ENCODE results near the gene MACIR. TPM values are rescaled to one million over a fixed set of nuclear protein-coding genes. Genes with fewer than 3 reads are reported as not detected.

MACIR gene
- total and polyA plus RNA-seq, 3 donors from 2014 or later, result 12.8 to 21.6 (median 18.4) TPM

GRCh38 chr5:103327893-103328292, 69.3 kb downstream of the MACIR start:
- H3K36me3 ChIP-seq (ENCODE audit: low read depth, missing control alignments), result no peaks in the 10 kb centered on the region
- no peak for DNase-seq
- H3K27me3 ChIP-seq, result no peaks in the 10 kb centered on the region
- H3K9me3 ChIP-seq, result no peaks in the 10 kb centered on the region
- no peaks in the 10 kb centered on the region for H3K4me1 ChIP-seq
- intact Hi-C loops (cut with DNase I; ENCODE audit: low total_unique reads), result no loop called here
- no peak for TF ChIP-seq POLR2A (IDR thresholded peaks at IDR 0.05)
- TF ChIP-seq, protein P1, sequence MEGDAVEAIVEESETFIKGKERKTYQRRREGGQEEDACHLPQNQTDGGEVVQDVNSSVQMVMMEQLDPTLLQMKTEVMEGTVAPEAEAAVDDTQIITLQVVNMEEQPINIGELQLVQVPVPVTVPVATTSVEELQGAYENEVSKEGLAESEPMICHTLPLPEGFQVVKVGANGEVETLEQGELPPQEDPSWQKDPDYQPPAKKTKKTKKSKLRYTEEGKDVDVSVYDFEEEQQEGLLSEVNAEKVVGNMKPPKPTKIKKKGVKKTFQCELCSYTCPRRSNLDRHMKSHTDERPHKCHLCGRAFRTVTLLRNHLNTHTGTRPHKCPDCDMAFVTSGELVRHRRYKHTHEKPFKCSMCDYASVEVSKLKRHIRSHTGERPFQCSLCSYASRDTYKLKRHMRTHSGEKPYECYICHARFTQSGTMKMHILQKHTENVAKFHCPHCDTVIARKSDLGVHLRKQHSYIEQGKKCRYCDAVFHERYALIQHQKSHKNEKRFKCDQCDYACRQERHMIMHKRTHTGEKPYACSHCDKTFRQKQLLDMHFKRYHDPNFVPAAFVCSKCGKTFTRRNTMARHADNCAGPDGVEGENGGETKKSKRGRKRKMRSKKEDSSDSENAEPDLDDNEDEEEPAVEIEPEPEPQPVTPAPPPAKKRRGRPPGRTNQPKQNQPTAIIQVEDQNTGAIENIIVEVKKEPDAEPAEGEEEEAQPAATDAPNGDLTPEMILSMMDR (IDR thresholded peaks at IDR 0.05), result no peak
- H3K27ac ChIP-seq, result no peak overlapping the region
- H3K4me3 ChIP-seq, result no peak overlapping the region

Other genes with a start within 250 kb of the MACIR start
- gene GIN1, start 138.6 kb upstream of the MACIR start, total RNA-seq, result 10 to 100 TPM; 12.5 to 16.8 TPM
- 6.7 TPM for gene GIN1, start 138.6 kb upstream of the MACIR start, polyA plus RNA-seq (ENCODE audit: insufficient read depth, low read depth, low replicate concordance)
- 10 to 100 TPM; 30.4 to 42.8 TPM for gene PPIP5K2, start 138.5 kb upstream of the MACIR start, total RNA-seq
- gene PPIP5K2, start 138.5 kb upstream of the MACIR start, polyA plus RNA-seq (ENCODE audit: insufficient read depth, low read depth, low replicate concordance), result 23.7 TPM